GM18508 (cell line): ENCODE measurements around the gene TMEM135.
A peak's percentile ranks its signal among the peaks of the same experiment; 100 is the strongest.
"Not testable (repeated sequence)": the region's sequence is repeated elsewhere in the genome, so short reads cannot be mapped to it uniquely, and the experiment has no call there.

Experiments used
- ATAC-seq: cut with Tn5 transposase; IDR thresholded peaks from one replicate; pipeline ENCODE4 v1.9.1; 2021; ENCODE audit warnings: moderate number of reproducible peaks; ENCODE audit not compliant: insufficient read depth, unreplicated experiment

The TMEM135 gene

GRCh38 chr11:87187076-87187475 is 149.3 kb downstream of the TMEM135 start:
- no peak for ATAC-seq

DNA sequence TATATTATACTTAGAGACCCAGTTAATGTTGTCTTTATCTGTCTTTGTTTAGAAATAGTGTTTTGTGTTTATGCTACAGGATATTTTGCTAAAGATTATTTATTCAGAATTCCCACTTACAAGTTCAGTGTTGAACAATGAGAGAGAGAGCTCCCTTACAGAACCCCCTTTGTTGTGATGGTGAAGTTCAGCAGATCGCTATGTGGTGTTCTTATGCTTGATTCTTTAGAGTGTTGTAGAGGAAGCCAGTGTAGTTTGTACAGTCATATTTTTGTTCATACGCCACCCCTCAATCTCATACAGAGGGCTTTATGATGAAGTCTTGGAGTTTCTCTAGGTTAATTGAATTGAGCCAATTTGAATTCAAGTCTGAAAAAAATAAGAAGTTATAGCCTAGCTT is 150.2 kb downstream of the TMEM135 start:
- ATAC-seq, result no peak

DNA sequence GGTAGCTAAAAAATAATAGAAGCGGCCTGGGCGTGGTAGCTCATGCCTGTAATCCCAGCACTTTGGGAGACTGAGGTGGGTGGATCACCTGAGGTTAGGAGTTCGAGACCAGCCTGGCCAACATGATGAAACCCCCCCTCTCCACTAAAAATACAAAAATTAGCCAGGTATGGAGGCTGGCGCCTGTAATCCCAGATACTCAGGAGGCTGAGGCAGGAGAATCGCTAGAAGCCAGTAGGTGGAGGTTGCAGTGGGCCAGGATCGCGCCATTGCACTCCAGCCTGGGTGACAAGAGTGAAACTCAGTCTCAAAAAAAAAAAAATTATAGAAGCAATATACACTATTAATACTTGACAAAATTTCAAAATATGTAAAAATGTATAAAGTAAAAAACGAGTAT is 150.7 kb downstream of the TMEM135 start:
- not testable (repeated sequence) for ATAC-seq

DNA sequence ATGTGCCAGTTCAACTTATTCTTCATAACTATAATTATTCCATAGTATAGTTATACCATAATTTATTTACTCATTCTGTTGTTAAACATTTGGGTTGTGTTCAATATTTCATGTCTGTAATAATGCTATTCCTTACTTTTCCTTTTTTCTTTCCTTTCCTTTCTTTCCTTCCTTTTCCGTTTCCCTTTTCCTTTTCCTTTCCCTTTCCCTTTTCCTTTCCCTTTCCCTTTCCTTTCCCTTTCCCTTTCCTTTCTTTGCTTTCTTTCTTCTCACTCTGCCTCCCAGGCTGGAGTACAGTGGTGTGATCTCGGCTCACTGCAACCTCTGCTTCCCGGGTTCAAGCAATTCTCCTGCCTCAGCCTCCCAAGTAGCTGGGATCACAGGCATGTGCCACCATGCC is 151.2 kb downstream of the TMEM135 start:
- ATAC-seq, result not testable (repeated sequence)

GRCh38 chr11:87190071-87190470 is 152.3 kb downstream of the TMEM135 start:
- ATAC-seq, result no peak

- ATAC-seq, result no peak
Observed at GRCh38 chr11:87193756-87194470, 156.2 kb downstream of the TMEM135 start.

GRCh38 chr11:87194985-87195820 is 157.5 kb downstream of the TMEM135 start:
- no peak for ATAC-seq

- ATAC-seq, result no peak
Observed at GRCh38 chr11:87198266-87198881, 160.6 kb downstream of the TMEM135 start.

GRCh38 chr11:87201376-87201775 is 163.6 kb downstream of the TMEM135 start:
- no peak for ATAC-seq

- no peak for ATAC-seq
Observed at GRCh38 chr11:87203907-87204602, 166.3 kb downstream of the TMEM135 start.

- no peak for ATAC-seq
Observed at GRCh38 chr11:87212891-87213290, 175.2 kb downstream of the TMEM135 start.

DNA sequence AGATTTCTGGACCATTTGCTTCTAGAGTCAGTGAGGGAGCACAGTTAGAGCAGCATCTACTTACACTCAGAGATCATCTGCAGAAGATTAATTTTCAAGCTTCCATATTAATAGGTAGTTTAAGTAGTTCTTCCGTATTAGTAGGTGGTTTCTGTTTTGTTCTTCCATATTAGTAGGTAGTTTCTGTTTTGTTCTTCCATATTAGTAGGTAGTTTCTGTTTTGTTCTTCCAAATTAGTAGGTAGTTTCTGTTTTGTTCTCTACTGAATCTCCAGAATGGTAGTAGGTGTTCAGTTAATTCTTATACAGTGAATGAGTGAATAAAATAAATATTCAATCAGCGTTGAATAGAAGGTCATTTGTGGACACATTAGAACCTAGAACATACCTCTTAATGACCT is 175.7 kb downstream of the TMEM135 start:
- peak; percentile 91 for ATAC-seq

DNA sequence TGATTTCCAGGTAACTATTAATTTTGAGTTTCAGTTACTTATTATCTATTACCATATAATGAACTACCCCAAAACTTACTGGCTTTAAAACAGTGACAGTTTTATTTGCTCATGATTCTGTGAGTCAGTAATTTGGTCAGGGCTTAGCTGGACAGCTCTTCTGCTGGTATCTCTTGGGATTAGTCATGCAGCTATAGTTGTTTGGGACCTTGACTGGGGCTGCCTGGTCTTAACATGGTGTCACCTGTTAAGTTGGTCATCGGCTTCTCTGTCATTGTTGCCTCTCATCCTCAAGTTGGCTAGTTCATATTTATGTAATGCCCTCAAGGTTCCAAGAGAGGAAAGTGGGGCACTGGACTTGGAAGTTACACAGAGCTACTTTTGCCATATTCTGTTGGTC is 177.5 kb downstream of the TMEM135 start:
- no peak for ATAC-seq

DNA sequence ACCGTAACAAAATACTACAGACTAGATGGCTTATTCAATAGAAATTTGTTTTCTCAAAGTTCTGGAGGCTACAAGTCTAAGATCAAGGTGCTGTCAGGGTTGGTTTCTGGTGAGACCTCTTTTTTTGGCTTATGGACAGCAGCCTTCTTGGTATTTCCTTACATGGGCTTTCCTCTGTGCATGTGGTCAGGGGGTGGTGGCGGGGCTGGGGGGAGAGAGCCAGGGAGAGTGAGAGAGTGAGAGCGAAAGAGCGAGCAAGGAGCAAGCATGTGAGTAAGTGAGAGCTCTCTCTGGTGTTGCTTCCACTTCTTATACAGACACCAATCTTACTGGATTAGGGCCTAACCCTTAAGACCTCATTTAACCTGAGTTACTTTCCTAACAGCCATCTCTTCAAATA is 181.5 kb downstream of the TMEM135 start:
- no peak for ATAC-seq

DNA sequence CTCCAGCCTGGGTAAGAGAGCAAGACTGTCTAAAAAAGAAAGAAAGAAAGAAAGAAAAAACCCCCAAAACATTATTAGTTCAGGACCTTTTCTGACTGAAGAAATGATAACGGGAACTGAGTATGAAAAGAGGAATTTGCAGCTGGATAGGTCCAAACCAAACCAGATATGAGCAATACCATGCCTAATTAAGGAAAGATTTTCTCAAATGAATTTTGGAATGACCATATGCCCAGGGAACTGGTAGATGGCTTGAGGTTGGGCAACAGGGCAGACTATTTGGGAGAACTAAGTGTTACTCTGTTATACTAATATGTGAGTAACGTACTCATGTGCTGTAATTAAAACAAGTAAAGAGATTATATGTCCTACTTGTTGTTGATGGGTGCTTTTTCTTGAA is 186.1 kb downstream of the TMEM135 start:
- ATAC-seq, result no peak

DNA sequence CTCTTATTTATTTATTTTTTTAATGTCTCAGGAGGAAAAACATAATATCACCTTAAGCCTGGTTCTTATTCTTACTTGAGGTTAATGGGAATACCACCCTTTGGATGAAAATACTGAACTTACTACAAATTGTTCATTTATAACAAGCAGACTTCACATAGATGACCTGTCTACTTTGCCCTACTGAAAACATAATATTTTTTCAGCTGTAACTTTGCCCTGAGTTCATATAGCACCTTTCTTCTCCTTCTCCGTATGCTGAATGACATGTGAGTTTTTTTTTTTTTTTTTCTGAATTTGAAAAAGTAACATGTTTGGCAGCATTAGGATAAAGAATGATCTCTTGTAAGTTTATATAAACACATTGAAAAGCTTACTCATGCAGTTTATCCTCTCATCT is 186.8 kb downstream of the TMEM135 start:
- ATAC-seq, result no peak

- no peak for ATAC-seq
Observed at GRCh38 chr11:87228820-87229219, 191.1 kb downstream of the TMEM135 start.

GRCh38 chr11:87230995-87231394 is 193.3 kb downstream of the TMEM135 start:
- ATAC-seq, result no peak

DNA sequence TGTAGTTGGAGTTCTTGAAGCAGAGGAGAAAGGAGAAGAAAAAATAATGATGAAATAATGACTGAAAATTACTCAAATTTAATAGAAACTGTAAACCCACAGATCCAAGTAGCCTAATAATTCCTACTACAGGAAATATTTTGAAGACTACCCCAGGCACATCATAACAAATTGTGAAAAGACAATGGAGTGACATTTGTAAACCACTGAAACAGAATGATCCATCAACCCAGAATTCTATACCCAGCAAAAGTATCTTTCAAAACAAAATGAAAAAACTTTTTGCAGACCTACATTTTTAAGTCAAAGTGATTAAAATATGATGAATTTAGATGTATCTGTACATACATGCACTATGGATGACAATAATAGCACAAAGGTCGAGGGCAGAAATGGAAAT is 194.6 kb downstream of the TMEM135 start:
- no peak for ATAC-seq

DNA sequence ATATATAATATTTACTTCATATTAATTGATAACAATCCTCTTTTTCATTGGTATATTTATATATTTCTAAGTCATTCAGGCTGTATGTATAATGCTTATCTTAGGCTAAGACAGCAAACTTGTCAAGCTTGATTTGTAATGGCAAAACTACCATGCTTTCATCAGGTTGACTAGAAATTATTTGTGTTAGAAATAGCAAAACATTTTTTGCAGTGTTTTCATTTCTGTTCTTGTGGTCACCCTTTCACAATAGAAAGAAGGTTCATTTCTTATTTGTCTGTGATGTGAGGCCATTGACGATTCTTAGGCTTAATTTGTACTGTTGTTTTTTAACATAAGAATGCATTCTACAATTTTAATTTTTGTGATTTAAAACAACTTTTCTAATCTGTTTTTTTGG is 197.6 kb downstream of the TMEM135 start:
- no peak for ATAC-seq

DNA sequence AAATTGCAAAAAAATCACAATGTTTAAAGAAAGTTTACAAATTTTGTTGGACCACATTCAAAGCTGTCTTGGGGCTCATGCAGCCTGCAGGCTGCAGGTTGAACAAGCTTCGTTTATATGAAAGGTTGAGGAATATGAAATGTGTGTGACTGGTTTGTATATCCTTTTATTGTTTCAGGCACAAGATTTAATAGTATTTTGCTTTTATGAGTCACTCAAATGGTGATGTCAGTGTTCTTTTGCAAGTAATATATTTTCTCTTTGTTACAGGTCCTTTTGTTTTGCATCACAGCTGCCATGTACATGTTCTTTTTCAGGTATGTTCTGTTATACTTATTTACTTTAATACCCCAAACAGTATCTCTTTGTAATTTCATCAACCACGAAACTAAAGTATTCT is 198.6 kb downstream of the TMEM135 start:
- ATAC-seq, result no peak
